ENCODE data around the gene ZC2HC1B. TPM values are rescaled to one million over a fixed set of nuclear protein-coding genes. Genes with fewer than 3 reads are reported as not detected.

The ZC2HC1B gene
- total RNA-seq, 1 donor from 2014 or later = not detected

- Histone ChIP-seq H3K27me3 (ENCODE audit: control insufficient read depth in 3 of 3, insufficient read depth in 3 of 3, low read length in 3 of 3) (no peaks in the 10 kb centered on the region), H3K9me3 (ENCODE audit: control insufficient read depth in 3 of 3, low read length in 3 of 3) (no peaks in the 10 kb centered on the region), H3K9ac (ENCODE audit: low read depth in 1 of 3, low read length in 3 of 3) (no peak overlapping the region), H3K36me3 (ENCODE audit: control insufficient read depth in 3 of 3, insufficient read depth in 3 of 3, low read length in 3 of 3) (no peaks in the 10 kb centered on the region), H3K4me1 (ENCODE audit: control insufficient read depth in 3 of 3, insufficient read depth in 3 of 3, low read length in 3 of 3) (no peaks in the 10 kb centered on the region), H3K27ac (ENCODE audit: low read depth, low read length) (no peak overlapping the region), H3K4me3 (ENCODE audit: low read length in 3 of 3) (no peak overlapping the region)
These were observed 116.6 kb downstream of the ZC2HC1B start for GRCh38 chr6:143980921-143981320.

GRCh38 chr6:143982968-143983367 lies 118.7 kb downstream of the ZC2HC1B start:
- Histone ChIP-seq H3K9me3 (ENCODE audit: control insufficient read depth in 3 of 3, low read length in 3 of 3) (no peaks in the 10 kb centered on the region), H3K27me3 (ENCODE audit: control insufficient read depth in 3 of 3, insufficient read depth in 3 of 3, low read length in 3 of 3) (no peaks in the 10 kb centered on the region), H3K4me1 (ENCODE audit: control insufficient read depth in 3 of 3, insufficient read depth in 3 of 3, low read length in 3 of 3) (no peaks in the 10 kb centered on the region), H3K9ac (ENCODE audit: low read depth in 1 of 3, low read length in 3 of 3) (no peak overlapping the region), H3K36me3 (ENCODE audit: control insufficient read depth in 3 of 3, insufficient read depth in 3 of 3, low read length in 3 of 3) (no peaks in the 10 kb centered on the region), H3K4me3 (ENCODE audit: low read length in 3 of 3) (no peak overlapping the region), H3K27ac (ENCODE audit: low read depth, low read length) (no peak overlapping the region)

- Histone ChIP-seq H3K36me3 (ENCODE audit: control insufficient read depth in 3 of 3, insufficient read depth in 3 of 3, low read length in 3 of 3) (no peaks in the 10 kb centered on the region), H3K9ac (ENCODE audit: low read depth in 1 of 3, low read length in 3 of 3) (no peak overlapping the region), H3K27ac (ENCODE audit: low read depth, low read length) (no peak overlapping the region), H3K4me3 (ENCODE audit: low read length in 3 of 3) (no peak overlapping the region), H3K4me1 (ENCODE audit: control insufficient read depth in 3 of 3, insufficient read depth in 3 of 3, low read length in 3 of 3) (no peaks in the 10 kb centered on the region), H3K27me3 (ENCODE audit: control insufficient read depth in 3 of 3, insufficient read depth in 3 of 3, low read length in 3 of 3) (no peaks in the 10 kb centered on the region), H3K9me3 (ENCODE audit: control insufficient read depth in 3 of 3, low read length in 3 of 3) (no peaks in the 10 kb centered on the region)
These were observed 120.4 kb downstream of the ZC2HC1B start for GRCh38 chr6:143984666-143985065.

- no peaks in the 10 kb centered on the region for H3K36me3 ChIP-seq (ENCODE audit: control insufficient read depth in 3 of 3, insufficient read depth in 3 of 3, low read length in 3 of 3)
- H3K9me3 ChIP-seq (ENCODE audit: control insufficient read depth in 3 of 3, low read length in 3 of 3) = no peaks in the 10 kb centered on the region
- H3K27me3 ChIP-seq (ENCODE audit: control insufficient read depth in 3 of 3, insufficient read depth in 3 of 3, low read length in 3 of 3) = no peaks in the 10 kb centered on the region
- H3K4me3 ChIP-seq (ENCODE audit: low read length in 3 of 3) = no peak overlapping the region
- no peaks in the 10 kb centered on the region for H3K4me1 ChIP-seq (ENCODE audit: control insufficient read depth in 3 of 3, insufficient read depth in 3 of 3, low read length in 3 of 3)
- H3K27ac ChIP-seq (ENCODE audit: low read depth, low read length) = no peak overlapping the region
- no peak overlapping the region for H3K9ac ChIP-seq (ENCODE audit: low read depth in 1 of 3, low read length in 3 of 3)
These were observed 122.3 kb downstream of the ZC2HC1B start for GRCh38 chr6:143986463-143987065.

Small RNAs within 50 kb of the gene (small RNA-seq; reads per million reads assigned to genes)
- gene ZC2HC1B = not detected

Other genes with a start within 250 kb of the ZC2HC1B start
- 38.1 TPM for gene PHACTR2, start 186.5 kb upstream of the ZC2HC1B start, total RNA-seq
- 19.8 TPM for gene LTV1, start 21.1 kb upstream of the ZC2HC1B start, total RNA-seq
- 58.5 TPM for gene PLAGL1, start 143.8 kb downstream of the ZC2HC1B start, total RNA-seq
- gene SF3B5, start 231.1 kb downstream of the ZC2HC1B start, total RNA-seq = 71.5 TPM

Data from skeletal muscle tissue (tissue), 5 donors.